H1 (cell line): ENCODE data around the gene IQCC. TPM values are rescaled to one million over a fixed set of nuclear protein-coding genes. Genes with fewer than 3 reads are reported as not detected.

Experiments used
- CTCF ChIA-PET: fragments of 300-600 bp; sonication (Branson Sonifier 250); formaldehyde crosslinking; loops from one replicate; lab custom pipeline; 2021; ENCODE audit not compliant: partially characterized antibody; lab: Charles Lee
- POLR2A ChIA-PET: fragments of 300-600 bp; sonication (Branson Sonifier 250); formaldehyde crosslinking; loops from one replicate; lab custom pipeline; 2021; ENCODE audit warnings: inconsistent platforms; ENCODE audit not compliant: partially characterized antibody; lab: Charles Lee
- DNase-seq, 2 experiments: peaks; one replicate each; pipeline versions ENCODE4 v3.0.0 to v3.0.0-alpha.2; 2010 to 2022; ENCODE audit warnings: low spot score in 2 of 2, low read depth in 1 of 2, mixed read lengths in 1 of 2
- FAIRE-seq: peaks from 2 replicates; lab custom pipeline; 2011; peaks lifted over from hg19 to GRCh38; lab: Jason Lieb, UNC
- H2AFZ ChIP-seq: 2 replicates; pipeline ENCODE4 v1.8.1; 2012; ENCODE audit warnings: low read length, inconsistent platforms
- H2AK5ac ChIP-seq: 2 replicates; pipeline ENCODE4 v1.6.1; 2013; ENCODE audit warnings: low read depth, low read length
- H2BK120ac ChIP-seq: replicated peaks from 2 replicates; pipeline ENCODE3; 2013; ENCODE audit warnings: low read depth, low read length, inconsistent platforms
- H2BK12ac ChIP-seq: 2 replicates; pipeline ENCODE4 v1.6.1; 2013; ENCODE audit warnings: low read depth, low read length
- H2BK15ac ChIP-seq: 2 replicates; pipeline ENCODE4 v1.6.1; 2013; ENCODE audit warnings: low read length
- H2BK20ac ChIP-seq: 2 replicates; pipeline ENCODE4 v1.6.1; 2013; ENCODE audit warnings: low read length
- H2BK5ac ChIP-seq: 2 replicates; pipeline ENCODE4 v1.6.1; 2013; ENCODE audit warnings: low read depth, low read length
- H3K14ac ChIP-seq: 2 replicates; pipeline ENCODE4 v1.6.1; 2013; ENCODE audit warnings: inconsistent platforms; ENCODE audit not compliant: insufficient read length
- H3K18ac ChIP-seq: 2 replicates; pipeline ENCODE4 v1.6.1; 2013; ENCODE audit warnings: low read length; ENCODE audit errors: extremely low read depth
- H3K23ac ChIP-seq: 2 replicates; pipeline ENCODE4 v1.6.1; 2013; ENCODE audit warnings: inconsistent platforms; ENCODE audit not compliant: insufficient read length
- H3K23me2 ChIP-seq: 2 replicates; pipeline ENCODE4 v1.6.1; 2013; ENCODE audit warnings: low read depth, low read length
- H3K27ac ChIP-seq: 2 replicates; pipeline ENCODE4 v1.6.1; 2011; ENCODE audit warnings: low read depth, low read length, inconsistent platforms
- H3K27me3 ChIP-seq, 4 experiments: replicated peaks in 1 of 4; 1 replicate in 1 of 4; 2 replicates in 3 of 4; pipeline versions ENCODE4 v1.6.1 to v1.8.1; 2011 to 2013; ENCODE audit warnings: low read length in 3 of 4, mild to moderate bottlenecking in 3 of 4, inconsistent platforms in 2 of 4, mixed read lengths in 2 of 4, moderate library complexity in 1 of 4; ENCODE audit not compliant: control insufficient read depth in 3 of 4, insufficient read depth in 3 of 4; ENCODE audit errors: extremely low read depth in 1 of 4
- H3K36me3 ChIP-seq, 4 experiments: 2 replicates each; pipeline versions ENCODE4 v1.6.1 to v1.8.1; 2011 to 2013; ENCODE audit warnings: mild to moderate bottlenecking in 4 of 4, low read length in 3 of 4, moderate library complexity in 2 of 4, control low read depth in 1 of 4, inconsistent platforms in 1 of 4; ENCODE audit not compliant: insufficient read depth in 4 of 4, control insufficient read depth in 2 of 4
- H3K4ac ChIP-seq: replicated peaks from 2 replicates; pipeline ENCODE3; 2013; ENCODE audit warnings: low read length, low read depth, mixed read lengths, inconsistent platforms; ENCODE audit not compliant: insufficient read length
- H3K4me1 ChIP-seq, 4 experiments: replicated peaks in 1 of 4; 1 replicate in 1 of 4; 2 replicates in 3 of 4; pipeline versions ENCODE4 v1.6.1 to v1.8.1; 2011 to 2013; ENCODE audit warnings: low read length in 3 of 4, inconsistent platforms in 2 of 4, mixed read lengths in 1 of 4; ENCODE audit not compliant: insufficient read depth in 4 of 4, control insufficient read depth in 3 of 4
- H3K4me2 ChIP-seq, 2 experiments: 2 replicates each; pipeline versions ENCODE4 v1.6.1 to v1.8.1; 2011 to 2013; ENCODE audit warnings: low read depth in 2 of 2, low read length in 2 of 2, control low read depth in 1 of 2, inconsistent platforms in 1 of 2, mild to moderate bottlenecking in 1 of 2; ENCODE audit not compliant: insufficient read depth in 1 of 2
- H3K4me3 ChIP-seq, 4 experiments: fragments of 200-600, 300-600 bp in 1 of 4; sonication (generic), shearing (Covaris generic), sonication (Bioruptor Twin) in 1 of 4; 2 replicates each; pipeline versions ENCODE4 v1.5.1 to v1.8.1; 2011 to 2016; ENCODE audit warnings: low read length in 4 of 4, low read depth in 3 of 4, control low read depth in 2 of 4, inconsistent platforms in 2 of 4, mild to moderate bottlenecking in 2 of 4, mixed read lengths in 1 of 4, moderate library complexity in 1 of 4; ENCODE audit not compliant: insufficient read depth in 2 of 4; ENCODE audit errors: extremely low read depth in 1 of 4
- H3K56ac ChIP-seq: replicated peaks from 2 replicates; pipeline ENCODE3; 2013; ENCODE audit warnings: low read depth, mild to moderate bottlenecking, mixed read lengths, low read length, inconsistent platforms; ENCODE audit not compliant: insufficient read length
- H3K79me1 ChIP-seq: 2 replicates; pipeline ENCODE4 v1.6.1; 2013; ENCODE audit warnings: low read depth, low read length, control low read depth
- H3K79me2 ChIP-seq, 2 experiments: 2 replicates each; pipeline versions ENCODE4 v1.6.1 to v1.8.1; 2012 to 2013; ENCODE audit warnings: low read length in 2 of 2, mild to moderate bottlenecking in 2 of 2, inconsistent platforms in 1 of 2; ENCODE audit not compliant: insufficient read depth in 2 of 2, control insufficient read depth in 1 of 2
- H3K9ac ChIP-seq, 4 experiments: replicated peaks in 1 of 4; 1 replicate in 1 of 4; 2 replicates in 3 of 4; pipeline versions ENCODE4 v1.6.1 to v1.8.1; 2011 to 2013; ENCODE audit warnings: low read depth in 3 of 4, low read length in 3 of 4, control low read depth in 2 of 4, mild to moderate bottlenecking in 2 of 4, moderate library complexity in 2 of 4, inconsistent platforms in 1 of 4; ENCODE audit errors: extremely low read depth in 1 of 4
- H3K9me3 ChIP-seq, 2 experiments: 2 replicates each; pipeline versions ENCODE4 v1.6.1 to v1.8.1; 2012 to 2013; ENCODE audit warnings: mild to moderate bottlenecking in 2 of 2, moderate library complexity in 2 of 2, control low read depth in 1 of 2, inconsistent platforms in 1 of 2, low read depth in 1 of 2, low read length in 1 of 2, mixed read lengths in 1 of 2; ENCODE audit not compliant: insufficient read depth in 2 of 2
- H4K20me1 ChIP-seq, 2 experiments: replicated peaks in 1 of 2; 2 replicates each; pipeline versions ENCODE3 to v1.8.1; 2011 to 2013; ENCODE audit warnings: inconsistent platforms in 2 of 2, low read length in 2 of 2, mild to moderate bottlenecking in 1 of 2; ENCODE audit not compliant: insufficient read depth in 2 of 2, control insufficient read depth in 1 of 2
- H4K5ac ChIP-seq: 2 replicates; pipeline ENCODE4 v1.6.1; 2013; ENCODE audit warnings: low read length, low read depth, mixed read lengths, inconsistent platforms; ENCODE audit not compliant: insufficient read length
- H4K8ac ChIP-seq: 2 replicates; pipeline ENCODE4 v1.8.0; 2013; ENCODE audit warnings: mild to moderate bottlenecking, moderate library complexity, low read length, inconsistent platforms; ENCODE audit not compliant: insufficient read depth; ENCODE audit errors: extremely low read depth
- H4K91ac ChIP-seq: replicated peaks from 2 replicates; pipeline ENCODE3; 2013; ENCODE audit warnings: low read length, mixed read lengths, inconsistent platforms; ENCODE audit not compliant: insufficient read length
- POLR2AphosphoS5 ChIP-seq: IDR thresholded peaks from 2 replicates; pipeline ENCODE4 v1.6.1; 2011; ENCODE audit warnings: low read depth, low read length
- TAF7 ChIP-seq: optimal IDR thresholded peaks from 2 replicates; pipeline ENCODE3; 2011; ENCODE audit warnings: low read depth, mild to moderate bottlenecking, inconsistent platforms, low read length, moderate library complexity, borderline replicate concordance
- YY1 ChIP-seq: IDR thresholded peaks from 2 replicates; pipeline ENCODE4 v1.6.1; 2011; ENCODE audit warnings: low read depth, mild to moderate bottlenecking, low read length
- ZNF274 ChIP-seq: IDR thresholded peaks from 2 replicates; pipeline ENCODE4 v1.7.0; 2012; ENCODE audit warnings: low read length, borderline replicate concordance; ENCODE audit errors: extremely low read depth
- WGBS, 2 experiments: shearing (Covaris generic) in 1 of 2; methylation state at CpG; one replicate each; pipeline versions ENCODE4 v1.1.6 to v1.1.7; 2013 to 2015; ENCODE audit warnings: low lambda C conversion rate in 2 of 2, mixed read lengths in 2 of 2, inconsistent platforms in 1 of 2, low coverage in 1 of 2, missing lambda C conversion rate in 1 of 2; ENCODE audit not compliant: insufficient replicate concordance in 2 of 2, insufficient coverage in 1 of 2, insufficient read length in 1 of 2; ENCODE audit errors: extremely low coverage in 1 of 2, missing lambda C conversion rate in 1 of 2; 5-methylcytosine and 5-hydroxymethylcytosine counted together
- polyA plus RNA-seq, 7 experiments: library from polyadenylated mRNA; depleted of rRNA in 3 of 7; stranded (reverse) in 5 of 7; unstranded in 2 of 7; fragments of >200 nt in 5 of 7; fragments of 200-250 nt in 2 of 7; gene quantifications; 1 replicate in 5 of 7; 2 replicates in 1 of 7; 4 replicates in 1 of 7; pipeline versions ENCODE4 v1.2.1 to v1.2.3, GENCODE V29; 2011 to 2013; ENCODE audit warnings: missing spikeins in 2 of 7, mixed read lengths in 2 of 7
- total RNA-seq: library from RNA; stranded (reverse); fragmentation: NEBNext Ultra II Directional; extraction: Animal tissue kit (Norgen Biotek cat#: 25700); gene quantifications from 2 replicates; pipeline ENCODE4 v1.2.1, GENCODE V29; 2021

The IQCC gene
- total and polyA plus RNA-seq, 2 of the 8 experiments (the other 6 are each of a cell fraction or from before 2014, with no cell fraction given) = 2.5 to 4.2 TPM

DNA sequence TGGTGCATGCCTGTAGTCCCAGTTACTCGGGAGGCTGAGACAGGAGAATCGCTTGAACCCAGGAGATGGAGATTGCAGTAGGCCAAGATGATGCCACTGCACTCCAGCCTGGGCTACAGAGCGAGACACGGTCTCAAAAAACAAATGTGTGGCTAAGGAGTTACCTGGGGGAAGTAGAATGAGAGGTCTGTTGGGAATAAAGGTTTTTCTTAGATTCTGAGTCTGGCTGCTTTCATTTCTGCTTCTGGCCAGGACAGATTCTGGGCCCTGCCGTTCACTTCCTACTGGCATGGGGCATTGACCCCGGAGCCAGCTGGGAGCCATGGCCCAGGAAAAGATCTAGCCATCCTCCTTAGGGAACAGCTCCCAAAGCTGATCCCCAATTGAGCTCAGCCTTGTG lies 3.0 kb downstream of the IQCC start:
- Histone ChIP-seq H4K20me1 (peaks cover 0 to 2% of the 10 kb centered on the region in 2 experiments), H3K9ac (no peak overlapping the region), H2BK5ac (no peak overlapping the region), H3K27ac (no peak overlapping the region), H3K18ac (no peak overlapping the region), H3K36me3 (no peaks in the 10 kb centered on the region; a peak in 1 of 8 replicates), H3K4me2 (no peak overlapping the region), H2BK120ac (no peak overlapping the region), H3K4ac (no peak overlapping the region), H2AK5ac (no peak overlapping the region), H3K27me3 (peaks cover 0 to 4% (median 2%) of the 10 kb centered on the region in 4 experiments; a peak in 3 of 7 replicates), H3K9me3 (no peaks in the 10 kb centered on the region), H3K56ac (no peak overlapping the region), H2BK12ac (no peak overlapping the region), H4K5ac (no peak overlapping the region), H3K79me2 (no peaks in the 10 kb centered on the region), H4K8ac (no peak overlapping the region), H2BK20ac (no peak overlapping the region), H2BK15ac (no peak overlapping the region), H3K4me3 (no peak overlapping the region), H4K91ac (no peak overlapping the region), H3K4me1 (peaks cover 0 to 10% (median 2%) of the 10 kb centered on the region in 4 experiments; a peak in 2 of 7 replicates), H3K23me2 (peaks cover 8% of the 10 kb centered on the region; the same call in 1 of the 2 replicates), H3K23ac (no peak overlapping the region), H3K14ac (no peak overlapping the region), H2AFZ (no peak overlapping the region), H3K79me1 (peaks cover 2% of the 10 kb centered on the region; the same call in 1 of the 2 replicates)
- FAIRE-seq (no peak), DNase-seq (no peak)
- CTCF ChIA-PET = interaction anchor here (0.5 to 4.5 kb wide), 6 partner anchors 8 to 135 kb away, joined by 3 to 25 read pairs (median 4); partner anchors contain the start of gene TMEM39B
- WGBS, 2 experiments = 95% methylated on average over 6 of the region's 6 CpGs; no CpG with 5 or more reads in 1 of the 2 experiments
- POLR2A ChIA-PET = interaction anchor here (0.6 to 8.9 kb wide), 7 partner anchors 10 to 194 kb away, joined by 3 to 91 read pairs (median 3); partner anchors contain the start of genes CCDC28B, EIF3I and TMEM234
- TF ChIP-seq ZNF274 (no peak), POLR2AphosphoS5 (no peak), YY1 (no peak), TAF7 (no peak)
